HG03139 (cell line): ENCODE results near the gene ZHX3.

Experiments used
- ATAC-seq: cut with Tn5 transposase; IDR thresholded peaks from one replicate; pipeline ENCODE4 v1.9.1; 2021; ENCODE audit not compliant: unreplicated experiment

The ZHX3 gene

GRCh38 chr20:41200446-41201202, 116.9 kb downstream of the ZHX3 start:
- ATAC-seq = no peak

GRCh38 chr20:41198443-41198842, 119.1 kb downstream of the ZHX3 start:
- no peak for ATAC-seq

- no peak for ATAC-seq
These were observed 120.8 kb downstream of the ZHX3 start for GRCh38 chr20:41196653-41197225.

GRCh38 chr20:41192575-41192974, 125.0 kb downstream of the ZHX3 start:
- ATAC-seq = no peak

- no peak for ATAC-seq
These were observed 125.7 kb downstream of the ZHX3 start for GRCh38 chr20:41191562-41192500.

- ATAC-seq = no peak
These were observed 129.9 kb downstream of the ZHX3 start for GRCh38 chr20:41187668-41188067.

GRCh38 chr20:41185013-41185757, 132.3 kb downstream of the ZHX3 start:
- ATAC-seq = no peak

- ATAC-seq = no peak
These were observed 133.7 kb downstream of the ZHX3 start for GRCh38 chr20:41183831-41184230.

GRCh38 chr20:41183391-41183790, 134.1 kb downstream of the ZHX3 start:
- no peak for ATAC-seq

- ATAC-seq = no peak
These were observed 135.0 kb downstream of the ZHX3 start for GRCh38 chr20:41182296-41183212.

- no peak for ATAC-seq
These were observed 136.0 kb downstream of the ZHX3 start for GRCh38 chr20:41181567-41181966.

- no peak for ATAC-seq
These were observed 136.8 kb downstream of the ZHX3 start for GRCh38 chr20:41180599-41181333.

- ATAC-seq = no peak
These were observed 137.6 kb downstream of the ZHX3 start for GRCh38 chr20:41179961-41180360.

- ATAC-seq = no peak
These were observed 138.6 kb downstream of the ZHX3 start for GRCh38 chr20:41178904-41179432.

- ATAC-seq = no peak
These were observed 139.0 kb downstream of the ZHX3 start for GRCh38 chr20:41178495-41178894.

GRCh38 chr20:41177636-41178035, 139.9 kb downstream of the ZHX3 start:
- ATAC-seq = no peak

GRCh38 chr20:41176711-41177552, 140.6 kb downstream of the ZHX3 start:
- no peak for ATAC-seq

GRCh38 chr20:41175727-41176330, 141.7 kb downstream of the ZHX3 start:
- ATAC-seq = no peak
